Vagina (tissue), 2 donors: Measurements from ENCODE around the gene ITGA4. TPM values are rescaled to one million over a fixed set of nuclear protein-coding genes. Genes with fewer than 3 reads are reported as not detected.

ENCODE experiments used
- DNase-seq, 2 donors: peaks; one replicate each; pipeline ENCODE4 v3.0.0-alpha.2; 2017; ENCODE audit errors: extremely low spot score in 2 of 2
- H3K27ac ChIP-seq: fragments of 200-600 bp; sonication (generic); one replicate; pipeline ENCODE4 v1.5.1; 2019
- H3K27me3 ChIP-seq: fragments of 200-600 bp; sonication (generic); one replicate; pipeline ENCODE4 v1.5.1; 2019
- H3K36me3 ChIP-seq, 2 donors: fragments of 200-600 bp; sonication (generic); one replicate each; pipeline ENCODE4 v1.5.1; 2017 to 2019
- H3K4me1 ChIP-seq: fragments of 200-600 bp; sonication (generic); one replicate; pipeline ENCODE4 v1.5.1; 2019
- H3K4me3 ChIP-seq, 2 donors: fragments of 200-600 bp; sonication (generic); 1 replicate in 1 of 2; 2 replicates in 1 of 2; pipeline ENCODE4 v1.5.1; 2016 to 2019
- H3K9me3 ChIP-seq: fragments of 200-600 bp; sonication (generic); one replicate; pipeline ENCODE4 v1.5.1; 2019
- POLR2A ChIP-seq, 2 donors: fragments of 450-650 bp; IDR thresholded peaks; one replicate each; pipeline ENCODE4 v1.6.1; 2017; ENCODE audit warnings: antibody characterized with exemption in 2 of 2, mild to moderate bottlenecking in 2 of 2, moderate library complexity in 2 of 2
- POLR2AphosphoS5 ChIP-seq, 2 donors: sonication (generic); formaldehyde crosslinking; IDR thresholded peaks; one replicate each; pipeline ENCODE4 v1.9.0; 2017; ENCODE audit warnings: antibody characterized with exemption in 2 of 2, mild to moderate bottlenecking in 2 of 2, low read depth in 1 of 2; ENCODE audit not compliant: insufficient read depth in 1 of 2
- intact Hi-C: fragments of 100-400 bp; cut with DNase I; formaldehyde crosslinking; loops from one replicate; pipeline ENCODE4 v1.15.1; 2023
- total RNA-seq: library from RNA; depleted of rRNA; stranded (reverse); fragments of >200 nt; gene quantifications from one replicate; pipeline ENCODE4 v1.2.3, GENCODE V29; 2016
- TF ChIP-seq, protein P1 (sequence below), 3 experiments: fragments of 450-650 bp in 2 of 3; fragments of 200-600 bp in 1 of 3; sonication (generic) in 1 of 3; IDR thresholded peaks; one replicate each; pipeline ENCODE4 v1.5.1; 2017 to 2019; ENCODE audit warnings: antibody characterized with exemption in 3 of 3, mild to moderate bottlenecking in 2 of 3, moderate library complexity in 2 of 3

ITGA4 gene
- total RNA-seq, result 4.9 TPM

DNA sequence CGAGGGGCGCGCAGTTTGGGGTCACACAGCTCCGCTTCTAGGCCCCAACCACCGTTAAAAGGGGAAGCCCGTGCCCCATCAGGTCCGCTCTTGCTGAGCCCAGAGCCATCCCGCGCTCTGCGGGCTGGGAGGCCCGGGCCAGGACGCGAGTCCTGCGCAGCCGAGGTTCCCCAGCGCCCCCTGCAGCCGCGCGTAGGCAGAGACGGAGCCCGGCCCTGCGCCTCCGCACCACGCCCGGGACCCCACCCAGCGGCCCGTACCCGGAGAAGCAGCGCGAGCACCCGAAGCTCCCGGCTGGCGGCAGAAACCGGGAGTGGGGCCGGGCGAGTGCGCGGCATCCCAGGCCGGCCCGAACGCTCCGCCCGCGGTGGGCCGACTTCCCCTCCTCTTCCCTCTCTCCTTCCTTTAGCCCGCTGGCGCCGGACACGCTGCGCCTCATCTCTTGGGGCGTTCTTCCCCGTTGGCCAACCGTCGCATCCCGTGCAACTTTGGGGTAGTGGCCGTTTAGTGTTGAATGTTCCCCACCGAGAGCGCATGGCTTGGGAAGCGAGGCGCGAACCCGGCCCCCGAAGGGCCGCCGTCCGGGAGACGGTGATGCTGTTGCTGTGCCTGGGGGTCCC is at the start of gene ITGA4:
TSS of gene ITGA4 (plus strand) at position 266 of the 620 bp plus-strand sequence. CDS start at position 535, 269 bp downstream.
- peak within 1 kb of the TSS; percentile 48 to 57 for H3K4me3 ChIP-seq
- no peaks in the 10 kb centered on the region for H3K9me3 ChIP-seq
- no peaks in the 10 kb centered on the region for H3K36me3 ChIP-seq
- intact Hi-C loops, result loop anchor here (1.0 kb wide), 1 partner anchor 36 kb away; no protein-coding TSS in a partner anchor
- no peak for DNase-seq
- H3K4me1 ChIP-seq, result peaks cover 20% of the 10 kb centered on the region
- TF ChIP-seq POLR2AphosphoS5 (IDR thresholded peaks at IDR 0.05; ENCODE audit: insufficient read depth in 1 of 2, low read depth in 1 of 2), result no peak
- TF ChIP-seq, protein P1, sequence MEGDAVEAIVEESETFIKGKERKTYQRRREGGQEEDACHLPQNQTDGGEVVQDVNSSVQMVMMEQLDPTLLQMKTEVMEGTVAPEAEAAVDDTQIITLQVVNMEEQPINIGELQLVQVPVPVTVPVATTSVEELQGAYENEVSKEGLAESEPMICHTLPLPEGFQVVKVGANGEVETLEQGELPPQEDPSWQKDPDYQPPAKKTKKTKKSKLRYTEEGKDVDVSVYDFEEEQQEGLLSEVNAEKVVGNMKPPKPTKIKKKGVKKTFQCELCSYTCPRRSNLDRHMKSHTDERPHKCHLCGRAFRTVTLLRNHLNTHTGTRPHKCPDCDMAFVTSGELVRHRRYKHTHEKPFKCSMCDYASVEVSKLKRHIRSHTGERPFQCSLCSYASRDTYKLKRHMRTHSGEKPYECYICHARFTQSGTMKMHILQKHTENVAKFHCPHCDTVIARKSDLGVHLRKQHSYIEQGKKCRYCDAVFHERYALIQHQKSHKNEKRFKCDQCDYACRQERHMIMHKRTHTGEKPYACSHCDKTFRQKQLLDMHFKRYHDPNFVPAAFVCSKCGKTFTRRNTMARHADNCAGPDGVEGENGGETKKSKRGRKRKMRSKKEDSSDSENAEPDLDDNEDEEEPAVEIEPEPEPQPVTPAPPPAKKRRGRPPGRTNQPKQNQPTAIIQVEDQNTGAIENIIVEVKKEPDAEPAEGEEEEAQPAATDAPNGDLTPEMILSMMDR (IDR thresholded peaks at IDR 0.05), result peak in 2 of 3 experiments; percentile 25 to 62
- peak within 1 kb of the TSS; percentile 48 for H3K27ac ChIP-seq
- H3K27me3 ChIP-seq, result no peaks in the 10 kb centered on the region

DNA sequence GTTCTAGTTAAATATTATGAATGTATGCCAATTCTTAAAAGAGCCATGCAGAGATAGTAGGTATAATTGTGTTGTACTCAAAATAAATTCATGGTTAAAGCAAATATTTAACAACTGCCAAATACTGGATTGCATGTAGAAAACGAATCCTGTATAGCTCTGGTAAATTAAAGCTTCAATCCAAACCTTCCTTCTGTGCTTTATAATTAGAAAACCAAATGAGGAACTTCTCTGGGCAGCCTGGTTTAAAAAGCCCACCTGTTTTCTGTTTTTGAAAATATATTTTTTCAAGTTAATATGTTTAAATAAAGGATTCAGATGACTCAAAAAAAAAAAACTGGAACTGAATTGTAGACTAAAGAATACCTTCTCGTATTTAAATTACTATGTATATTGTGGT is 48.3 kb upstream of the ITGA4 start:
- Histone ChIP-seq H3K9me3 (no peaks in the 10 kb centered on the region), H3K27me3 (no peaks in the 10 kb centered on the region), H3K4me3 (no peak overlapping the region), H3K36me3 (no peaks in the 10 kb centered on the region), H3K27ac (no peak overlapping the region), H3K4me1 (no peaks in the 10 kb centered on the region)
- TF ChIP-seq POLR2A (IDR thresholded peaks at IDR 0.05) (no peak), POLR2AphosphoS5 (IDR thresholded peaks at IDR 0.05; ENCODE audit: insufficient read depth in 1 of 2, low read depth in 1 of 2) (no peak)
- TF ChIP-seq, protein P1 (IDR thresholded peaks at IDR 0.05), result no peak
- intact Hi-C loops, result no loop called here
- no peak for DNase-seq

DNA sequence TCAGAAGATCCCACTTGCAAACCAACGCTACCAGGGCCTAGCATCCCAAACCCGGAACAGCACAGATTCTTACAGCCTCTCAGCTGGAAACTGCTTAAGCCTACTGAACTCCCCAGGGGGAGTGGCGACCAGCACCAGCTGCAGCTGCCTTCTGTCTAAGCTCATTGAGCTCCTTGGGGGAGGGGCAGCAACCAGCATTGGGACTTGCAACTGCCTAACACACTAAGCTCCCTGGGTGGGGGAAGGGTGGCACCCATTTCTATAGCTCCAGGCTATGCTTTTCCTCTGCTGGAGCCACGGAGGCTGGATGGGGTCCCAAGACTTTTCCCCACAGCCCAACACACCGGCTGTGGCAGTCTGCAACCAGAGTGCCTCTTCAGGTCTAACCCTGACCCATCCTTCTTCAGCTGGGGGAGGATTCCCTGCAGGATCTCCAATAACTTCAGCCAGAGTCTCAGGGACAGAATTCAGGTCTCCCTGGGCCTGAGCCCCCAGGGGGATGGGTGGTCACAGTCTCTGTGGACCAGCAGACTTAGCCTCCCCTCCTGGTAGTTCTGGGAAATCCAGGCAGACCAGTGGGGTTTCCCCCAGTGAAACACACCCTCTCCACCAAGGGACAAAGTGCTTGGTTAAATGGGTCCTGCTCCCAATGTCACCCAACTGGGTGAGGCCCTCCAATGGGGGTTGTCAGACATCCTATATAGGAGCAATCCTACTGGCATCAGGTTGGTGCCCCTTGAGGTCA is 45.9 kb upstream of the ITGA4 start:
- Histone ChIP-seq H3K27ac (no peak overlapping the region), H3K36me3 (no peaks in the 10 kb centered on the region), H3K27me3 (no peaks in the 10 kb centered on the region), H3K9me3 (no peaks in the 10 kb centered on the region), H3K4me3 (no peak overlapping the region), H3K4me1 (no peaks in the 10 kb centered on the region)
- TF ChIP-seq POLR2AphosphoS5 (IDR thresholded peaks at IDR 0.05; ENCODE audit: insufficient read depth in 1 of 2, low read depth in 1 of 2) (no peak), POLR2A (IDR thresholded peaks at IDR 0.05) (no peak)
- TF ChIP-seq, protein P1 (IDR thresholded peaks at IDR 0.05), result no peak
- intact Hi-C loops, result no loop called here
- DNase-seq, result no peak

GRCh38 chr2:181419129-181419855 is 37.9 kb upstream of the ITGA4 start:
- DNase-seq, result no peak
- intact Hi-C loops, result no loop called here

More at GRCh38 chr2:181419129-181419855, 37.9 kb upstream of the ITGA4 start:
- Histone ChIP-seq H3K4me3 (no peak overlapping the region), H3K27ac (no peak overlapping the region), H3K27me3 (no peaks in the 10 kb centered on the region), H3K36me3 (no peaks in the 10 kb centered on the region), H3K4me1 (no peaks in the 10 kb centered on the region), H3K9me3 (no peaks in the 10 kb centered on the region)
- TF ChIP-seq POLR2A (IDR thresholded peaks at IDR 0.05) (no peak), POLR2AphosphoS5 (IDR thresholded peaks at IDR 0.05; ENCODE audit: insufficient read depth in 1 of 2, low read depth in 1 of 2) (no peak)
- TF ChIP-seq, protein P1 (IDR thresholded peaks at IDR 0.05), result no peak
